ENCODE results near the gene PDGFC. TPM values are rescaled to one million over a fixed set of nuclear protein-coding genes. Genes with fewer than 3 reads are reported as not detected.

Gene PDGFC
- total and polyA plus RNA-seq, 2 of the 13 experiments (the other 11 are each of a cell fraction or from before 2014, with no cell fraction given) = 4.6 to 9.1 TPM

DNA sequence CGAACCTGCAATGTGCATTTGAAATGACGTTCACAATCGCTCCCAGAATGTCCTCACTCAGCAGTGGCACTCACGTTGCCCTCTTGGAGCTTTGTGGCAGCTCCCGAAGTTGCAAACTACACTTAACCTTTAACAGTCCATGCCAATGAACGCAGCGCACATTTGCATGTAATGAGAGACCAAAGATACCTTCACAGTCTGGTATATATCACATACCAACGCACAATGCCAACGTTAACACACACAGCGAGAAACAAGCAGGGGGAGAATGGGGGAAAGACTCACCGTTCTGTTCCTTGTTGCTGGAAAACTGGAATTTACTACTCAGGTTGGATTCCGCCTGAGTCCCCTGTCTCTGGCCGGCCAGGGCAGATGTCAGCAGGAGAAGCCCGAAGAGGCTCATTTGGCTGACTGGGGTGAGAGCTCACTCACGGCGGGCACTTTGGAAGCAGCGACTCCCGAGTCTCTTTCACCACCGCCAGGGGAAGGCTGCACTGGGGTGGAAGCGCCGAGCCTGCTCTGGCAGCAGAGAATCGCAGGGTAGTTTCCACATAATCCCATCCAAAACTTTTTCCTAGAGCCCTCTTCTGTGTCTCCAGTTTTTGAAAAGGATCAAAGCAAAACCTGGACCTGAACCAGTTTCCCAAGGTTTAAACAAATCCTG lies 966 bp downstream of the PDGFC start (continued):
- TF ChIP-seq, protein P1, sequence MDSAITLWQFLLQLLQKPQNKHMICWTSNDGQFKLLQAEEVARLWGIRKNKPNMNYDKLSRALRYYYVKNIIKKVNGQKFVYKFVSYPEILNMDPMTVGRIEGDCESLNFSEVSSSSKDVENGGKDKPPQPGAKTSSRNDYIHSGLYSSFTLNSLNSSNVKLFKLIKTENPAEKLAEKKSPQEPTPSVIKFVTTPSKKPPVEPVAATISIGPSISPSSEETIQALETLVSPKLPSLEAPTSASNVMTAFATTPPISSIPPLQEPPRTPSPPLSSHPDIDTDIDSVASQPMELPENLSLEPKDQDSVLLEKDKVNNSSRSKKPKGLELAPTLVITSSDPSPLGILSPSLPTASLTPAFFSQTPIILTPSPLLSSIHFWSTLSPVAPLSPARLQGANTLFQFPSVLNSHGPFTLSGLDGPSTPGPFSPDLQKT (CRISPR knock-in tag; IDR thresholded peaks at IDR 0.05; ENCODE audit: borderline replicate concordance) = no peak
- TF ChIP-seq ZNF569 (CRISPR knock-in tag; IDR thresholded peaks at IDR 0.05; ENCODE audit: borderline replicate concordance) = no peak
- TF ChIP-seq NR2C2 (CRISPR knock-in tag; IDR thresholded peaks at IDR 0.05; ENCODE audit: borderline replicate concordance) = no peak
- TF ChIP-seq ZBTB42 (CRISPR knock-in tag; IDR thresholded peaks at IDR 0.05) = no peak
- no peak for TF ChIP-seq ZSCAN25 (CRISPR knock-in tag; IDR thresholded peaks at IDR 0.05)
- no peak for TF ChIP-seq KLF9 (CRISPR knock-in tag; IDR thresholded peaks at IDR 0.05; ENCODE audit: low read depth)
- TF ChIP-seq HNF4A (CRISPR knock-in tag; IDR thresholded peaks at IDR 0.05) = no peak
- no peak for TF ChIP-seq ZMYM2 (CRISPR knock-in tag; IDR thresholded peaks at IDR 0.05)
- TF ChIP-seq, protein P2, sequence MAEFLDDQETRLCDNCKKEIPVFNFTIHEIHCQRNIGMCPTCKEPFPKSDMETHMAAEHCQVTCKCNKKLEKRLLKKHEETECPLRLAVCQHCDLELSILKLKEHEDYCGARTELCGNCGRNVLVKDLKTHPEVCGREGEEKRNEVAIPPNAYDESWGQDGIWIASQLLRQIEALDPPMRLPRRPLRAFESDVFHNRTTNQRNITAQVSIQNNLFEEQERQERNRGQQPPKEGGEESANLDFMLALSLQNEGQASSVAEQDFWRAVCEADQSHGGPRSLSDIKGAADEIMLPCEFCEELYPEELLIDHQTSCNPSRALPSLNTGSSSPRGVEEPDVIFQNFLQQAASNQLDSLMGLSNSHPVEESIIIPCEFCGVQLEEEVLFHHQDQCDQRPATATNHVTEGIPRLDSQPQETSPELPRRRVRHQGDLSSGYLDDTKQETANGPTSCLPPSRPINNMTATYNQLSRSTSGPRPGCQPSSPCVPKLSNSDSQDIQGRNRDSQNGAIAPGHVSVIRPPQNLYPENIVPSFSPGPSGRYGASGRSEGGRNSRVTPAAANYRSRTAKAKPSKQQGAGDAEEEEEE (CRISPR knock-in tag; IDR thresholded peaks at IDR 0.05; ENCODE audit: borderline replicate concordance) = no peak
- TF ChIP-seq MED1 (CRISPR knock-in tag; IDR thresholded peaks at IDR 0.05) = peak; percentile 25; the same call in 1 of the 2 replicates
- no peak for TF ChIP-seq ZNF546 (CRISPR knock-in tag; conservative IDR thresholded peaks at IDR 0.05)
- TF ChIP-seq, protein P3, sequence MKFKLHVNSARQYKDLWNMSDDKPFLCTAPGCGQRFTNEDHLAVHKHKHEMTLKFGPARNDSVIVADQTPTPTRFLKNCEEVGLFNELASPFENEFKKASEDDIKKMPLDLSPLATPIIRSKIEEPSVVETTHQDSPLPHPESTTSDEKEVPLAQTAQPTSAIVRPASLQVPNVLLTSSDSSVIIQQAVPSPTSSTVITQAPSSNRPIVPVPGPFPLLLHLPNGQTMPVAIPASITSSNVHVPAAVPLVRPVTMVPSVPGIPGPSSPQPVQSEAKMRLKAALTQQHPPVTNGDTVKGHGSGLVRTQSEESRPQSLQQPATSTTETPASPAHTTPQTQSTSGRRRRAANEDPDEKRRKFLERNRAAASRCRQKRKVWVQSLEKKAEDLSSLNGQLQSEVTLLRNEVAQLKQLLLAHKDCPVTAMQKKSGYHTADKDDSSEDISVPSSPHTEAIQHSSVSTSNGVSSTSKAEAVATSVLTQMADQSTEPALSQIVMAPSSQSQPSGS (CRISPR knock-in tag; IDR thresholded peaks at IDR 0.05) = no peak
- no peak for TF ChIP-seq TRIM24 (CRISPR knock-in tag; IDR thresholded peaks at IDR 0.05)
- TF ChIP-seq ZNF225 (CRISPR knock-in tag; IDR thresholded peaks at IDR 0.05) = no peak
- TF ChIP-seq FOXK2 (IDR thresholded peaks at IDR 0.05) = no peak
- no peak for TF ChIP-seq PAX8 (CRISPR knock-in tag; IDR thresholded peaks at IDR 0.05; ENCODE audit: borderline replicate concordance)
- no peak for TF ChIP-seq ARHGAP35 (CRISPR knock-in tag; IDR thresholded peaks at IDR 0.05; ENCODE audit: borderline replicate concordance)
- TF ChIP-seq NR2F2 (IDR thresholded peaks at IDR 0.05; ENCODE audit: borderline replicate concordance, low read depth) = no peak
- TF ChIP-seq KMT2B (CRISPR knock-in tag; IDR thresholded peaks at IDR 0.05) = 0 out of 2 replicates have a peak, but pooled peaks have one; percentile 55
- TF ChIP-seq ZKSCAN8 (CRISPR knock-in tag; IDR thresholded peaks at IDR 0.05; ENCODE audit: borderline replicate concordance) = no peak
- TF ChIP-seq HNRNPUL1 (IDR thresholded peaks at IDR 0.05; ENCODE audit: low read depth, low read length) = no peak
- TF ChIP-seq KDM1A (CRISPR knock-in tag; IDR thresholded peaks at IDR 0.05) = no peak
- TF ChIP-seq ZNF383 (CRISPR knock-in tag; IDR thresholded peaks at IDR 0.05; ENCODE audit: borderline replicate concordance) = no peak
- TF ChIP-seq FLYWCH1 (CRISPR knock-in tag; IDR thresholded peaks at IDR 0.05) = no peak
- TF ChIP-seq, protein P4, sequence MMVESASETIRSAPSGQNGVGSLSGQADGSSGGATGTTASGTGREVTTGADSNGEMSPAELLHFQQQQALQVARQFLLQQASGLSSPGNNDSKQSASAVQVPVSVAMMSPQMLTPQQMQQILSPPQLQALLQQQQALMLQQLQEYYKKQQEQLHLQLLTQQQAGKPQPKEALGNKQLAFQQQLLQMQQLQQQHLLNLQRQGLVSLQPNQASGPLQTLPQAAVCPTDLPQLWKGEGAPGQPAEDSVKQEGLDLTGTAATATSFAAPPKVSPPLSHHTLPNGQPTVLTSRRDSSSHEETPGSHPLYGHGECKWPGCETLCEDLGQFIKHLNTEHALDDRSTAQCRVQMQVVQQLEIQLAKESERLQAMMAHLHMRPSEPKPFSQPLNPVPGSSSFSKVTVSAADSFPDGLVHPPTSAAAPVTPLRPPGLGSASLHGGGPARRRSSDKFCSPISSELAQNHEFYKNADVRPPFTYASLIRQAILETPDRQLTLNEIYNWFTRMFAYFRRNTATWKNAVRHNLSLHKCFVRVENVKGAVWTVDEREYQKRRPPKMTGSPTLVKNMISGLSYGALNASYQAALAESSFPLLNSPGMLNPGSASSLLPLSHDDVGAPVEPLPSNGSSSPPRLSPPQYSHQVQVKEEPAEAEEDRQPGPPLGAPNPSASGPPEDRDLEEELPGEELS (CRISPR knock-in tag; IDR thresholded peaks at IDR 0.05) = no peak
- no peak for TF ChIP-seq MBNL3 (CRISPR knock-in tag; conservative IDR thresholded peaks at IDR 0.05)

Data from HepG2 (cell line).